Adrenal gland (tissue), 5 donors: ENCODE results near the gene NXPE3.

Source experiments
- CTCF ChIP-seq, 6 experiments: fragments of 450-650 bp in 4 of 6; fragments of 200-600 bp in 2 of 6; sonication (generic) in 1 of 6; IDR thresholded peaks; 1 replicate in 5 of 6; 2 replicates in 1 of 6; pipeline versions ENCODE4 v1.5.1 to v1.8.0; 2016 to 2021; ENCODE audit warnings: antibody characterized with exemption in 6 of 6, mild to moderate bottlenecking in 2 of 6, moderate library complexity in 1 of 6
- POLR2A ChIP-seq, 2 donors: fragments of 450-650 bp; IDR thresholded peaks; one replicate each; pipeline ENCODE4 v1.6.1; 2017; ENCODE audit warnings: antibody characterized with exemption in 2 of 2, mild to moderate bottlenecking in 2 of 2, moderate library complexity in 1 of 2
- donor health status: DM: no; HTN: no; CAD: no.

GRCh38 chr3:101811875-101812274, 32.9 kb downstream of the NXPE3 start:
- no peak for TF ChIP-seq CTCF (IDR thresholded peaks at IDR 0.05)
- TF ChIP-seq POLR2A (IDR thresholded peaks at IDR 0.05) = no peak
